RPMI7951 (cell line): ENCODE measurements around the gene PRUNE2. TPM values are rescaled to one million over a fixed set of nuclear protein-coding genes. Genes with fewer than 3 reads are reported as not detected.

Experiments used
- DNase-seq: peaks from one replicate; pipeline ENCODE4 v3.0.0-alpha.2; 2012; ENCODE audit warnings: low read depth
- total RNA-seq: library from RNA; depleted of rRNA; stranded (reverse); fragments of >200 nt; shearing (Covaris generic); gene quantifications from 2 replicates; pipeline ENCODE4 v1.2.3, GENCODE V29; 2014

PRUNE2 gene
- total RNA-seq, 1 experiment from 2014 or later, result 0.12 TPM

GRCh38 chr9:76697554-76697953, 208.4 kb downstream of the PRUNE2 start:
- no peak for DNase-seq

- no peak for DNase-seq
These were observed 208.8 kb downstream of the PRUNE2 start for GRCh38 chr9:76697081-76697480.

DNA sequence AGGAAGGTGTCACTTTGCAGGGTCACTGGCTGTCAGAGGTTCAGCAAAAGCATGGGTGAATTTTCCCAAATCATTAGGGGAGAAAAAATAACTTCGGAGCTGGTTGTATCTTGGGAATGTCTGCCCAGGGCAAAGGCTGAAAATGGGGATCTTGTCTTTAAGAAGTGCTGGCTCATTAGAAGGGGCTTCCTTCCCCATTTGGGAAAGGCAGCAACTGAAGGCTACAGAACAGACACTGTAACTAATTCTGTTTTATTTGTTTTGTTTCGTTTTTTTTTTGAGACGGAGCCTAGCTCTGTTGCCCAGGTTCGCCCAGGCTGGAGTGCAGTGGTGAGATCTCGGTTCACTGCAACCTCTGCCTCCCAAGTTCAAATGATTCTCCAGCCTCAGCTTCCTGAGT, 212.0 kb downstream of the PRUNE2 start:
- DNase-seq, result no peak

DNA sequence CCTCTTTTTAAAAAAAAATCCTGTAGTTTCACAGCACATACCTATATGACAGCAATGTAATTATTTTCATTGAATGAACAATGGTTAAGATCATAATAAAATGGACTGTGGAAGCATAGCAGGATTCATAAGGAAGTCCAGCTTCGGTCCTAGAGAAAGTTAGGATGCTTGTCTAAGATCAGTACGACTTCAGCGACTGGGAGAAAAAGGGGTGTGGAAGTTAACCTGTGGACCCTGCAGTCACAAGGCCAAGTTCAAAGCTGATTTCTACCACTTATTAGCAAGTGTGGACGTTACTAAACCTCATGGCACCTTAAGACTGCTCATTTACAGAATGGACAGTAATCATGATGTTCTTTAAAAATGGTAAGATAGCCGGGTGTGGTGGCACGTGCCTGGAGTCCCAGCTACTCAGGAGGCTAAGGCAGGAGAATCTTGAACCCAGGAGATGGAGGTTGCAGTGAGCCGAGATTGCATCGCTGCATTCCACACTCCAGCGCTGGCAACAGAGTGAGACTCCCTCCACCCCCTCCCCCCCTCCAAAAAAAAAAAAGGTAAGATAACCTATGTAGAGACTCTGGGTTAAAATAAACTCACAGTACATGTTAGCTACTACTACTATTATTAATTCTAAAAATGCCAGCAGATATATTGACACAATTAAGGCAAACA, 213.3 kb downstream of the PRUNE2 start:
- DNase-seq, result no peak

- DNase-seq, result no peak
These were observed 214.2 kb downstream of the PRUNE2 start for GRCh38 chr9:76691517-76692313.

GRCh38 chr9:76690973-76691370, 214.9 kb downstream of the PRUNE2 start:
- no peak for DNase-seq

DNA sequence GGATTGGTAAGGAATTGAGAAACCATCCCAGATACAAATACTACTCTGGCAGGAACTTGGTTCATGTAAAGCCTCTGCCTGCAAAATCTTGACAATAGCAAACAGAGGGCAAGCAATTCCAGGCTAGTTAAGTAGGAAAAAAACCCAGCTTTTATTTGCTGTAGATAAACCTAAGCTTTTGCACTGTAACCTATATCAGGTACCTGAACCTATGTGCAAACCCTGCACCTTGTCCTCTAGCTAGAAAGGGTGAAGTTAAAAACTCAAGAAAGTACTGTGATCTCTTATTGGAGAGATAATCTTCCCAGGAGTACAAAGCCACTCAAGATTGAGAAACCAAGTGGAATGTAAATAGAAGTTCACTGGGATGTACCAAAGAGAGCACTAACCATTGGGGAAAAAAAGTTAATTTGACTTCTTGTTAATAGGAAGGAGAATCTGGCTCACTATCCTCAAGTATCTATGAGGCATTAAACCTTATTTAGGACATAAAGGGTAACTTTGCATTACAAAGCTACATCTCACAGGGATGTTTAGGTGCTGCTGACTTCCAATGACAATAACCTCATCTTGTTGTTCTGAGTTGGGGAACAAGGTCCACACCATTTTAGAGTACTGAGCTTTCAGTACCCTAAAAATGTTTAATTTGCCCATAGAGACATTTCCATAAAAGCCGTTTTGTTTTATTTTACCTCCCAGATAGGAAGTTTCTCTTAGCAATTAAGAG, 215.5 kb downstream of the PRUNE2 start:
- DNase-seq, result no peak

- DNase-seq, result no peak
These were observed 217.3 kb downstream of the PRUNE2 start for GRCh38 chr9:76688471-76689238.

DNA sequence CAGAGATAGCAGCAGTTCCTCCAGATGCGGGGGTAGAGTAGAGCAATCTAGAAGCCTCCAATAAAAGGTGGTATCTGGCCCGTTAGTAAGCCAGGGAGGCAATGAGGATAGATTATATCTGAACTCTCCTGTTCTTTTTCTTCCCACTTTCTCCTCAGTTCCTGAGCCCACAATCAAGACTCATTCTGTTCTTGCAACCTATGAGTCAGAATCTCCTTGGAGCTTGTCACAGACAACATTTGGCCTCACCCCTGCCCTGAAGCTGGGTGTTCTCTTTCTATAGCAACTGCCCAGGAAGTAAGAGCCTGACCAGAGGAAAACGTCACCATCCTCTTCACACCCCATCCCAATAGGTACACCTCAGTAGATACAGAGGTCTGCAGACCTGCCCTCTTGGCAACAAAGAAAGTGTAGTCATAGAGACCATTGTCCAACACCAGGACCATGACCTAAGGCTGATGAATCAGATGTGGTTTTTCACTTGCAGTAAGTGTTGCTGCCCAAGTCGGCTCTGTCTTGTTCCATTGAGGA, 218.0 kb downstream of the PRUNE2 start:
- peak; percentile 80 for DNase-seq

GRCh38 chr9:76686756-76687155, 219.2 kb downstream of the PRUNE2 start:
- DNase-seq, result no peak

DNA sequence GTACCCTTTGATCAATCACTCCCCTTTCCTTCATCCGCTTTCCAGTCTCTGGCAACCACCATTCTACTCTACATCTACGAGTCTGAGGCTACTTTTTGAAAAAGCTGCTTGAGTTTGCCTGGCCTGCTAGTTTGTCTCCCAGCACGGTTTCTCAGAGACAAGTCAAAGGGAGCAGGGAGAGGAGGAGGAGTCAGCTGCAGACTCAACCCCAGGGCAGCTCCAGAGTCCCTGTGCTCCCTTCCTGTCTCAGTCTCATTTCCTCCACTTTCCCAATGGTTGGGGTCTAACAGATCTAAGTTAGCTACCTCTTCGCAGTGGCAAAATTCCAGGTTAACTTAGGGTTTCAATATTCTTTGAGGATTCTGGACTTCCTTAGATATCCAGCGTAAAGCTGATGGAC, 221.7 kb downstream of the PRUNE2 start:
- DNase-seq, result no peak

DNA sequence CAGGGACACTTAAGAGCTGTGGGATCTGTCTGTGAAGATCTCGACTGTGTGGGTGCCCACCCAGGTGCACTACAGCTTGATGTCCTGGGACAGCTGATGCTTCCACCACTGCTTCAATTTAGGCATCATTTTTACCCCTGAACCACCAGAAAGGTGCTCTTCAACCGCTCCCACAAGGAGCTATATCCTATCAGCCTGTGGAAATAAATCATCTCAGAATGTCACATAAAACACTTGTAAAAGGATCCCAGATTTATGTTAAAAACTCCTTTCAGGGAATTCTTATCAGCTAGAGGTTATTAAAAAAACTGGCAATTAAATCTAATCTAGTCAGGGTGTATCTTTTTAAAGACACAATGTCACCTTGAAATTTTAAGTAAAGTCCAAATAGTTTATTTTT, 224.4 kb downstream of the PRUNE2 start:
- DNase-seq, result no peak

GRCh38 chr9:76680716-76681425, 225.0 kb downstream of the PRUNE2 start:
- peak; percentile 37 for DNase-seq

DNA sequence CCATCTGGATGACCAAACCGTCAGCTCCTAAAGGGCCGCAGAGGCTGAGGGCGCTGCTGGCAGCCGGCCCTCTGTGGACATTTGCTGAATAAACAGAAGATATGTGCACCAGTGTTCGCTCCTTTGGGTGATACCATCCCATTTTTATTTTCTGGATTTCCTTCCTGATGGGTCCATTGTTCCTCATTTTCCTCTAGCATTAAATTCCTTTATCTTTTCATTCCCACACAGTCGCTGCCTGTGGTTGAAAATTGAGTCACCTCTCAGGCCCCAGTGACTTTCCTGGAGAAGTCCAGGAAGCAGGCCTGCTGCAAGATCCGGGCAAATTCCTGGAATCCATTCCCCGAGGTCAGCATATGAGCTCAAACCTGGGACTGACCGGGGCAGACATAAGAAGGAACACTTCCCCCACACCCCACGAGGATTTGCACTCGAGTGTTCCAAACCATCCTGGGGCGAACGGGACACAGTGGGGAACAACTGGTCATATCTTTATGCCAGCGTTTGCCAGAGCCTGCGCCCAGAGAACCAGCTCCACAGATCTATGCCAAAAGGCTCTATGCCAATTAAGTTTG, 228.3 kb downstream of the PRUNE2 start:
- peak; percentile 69 for DNase-seq

DNA sequence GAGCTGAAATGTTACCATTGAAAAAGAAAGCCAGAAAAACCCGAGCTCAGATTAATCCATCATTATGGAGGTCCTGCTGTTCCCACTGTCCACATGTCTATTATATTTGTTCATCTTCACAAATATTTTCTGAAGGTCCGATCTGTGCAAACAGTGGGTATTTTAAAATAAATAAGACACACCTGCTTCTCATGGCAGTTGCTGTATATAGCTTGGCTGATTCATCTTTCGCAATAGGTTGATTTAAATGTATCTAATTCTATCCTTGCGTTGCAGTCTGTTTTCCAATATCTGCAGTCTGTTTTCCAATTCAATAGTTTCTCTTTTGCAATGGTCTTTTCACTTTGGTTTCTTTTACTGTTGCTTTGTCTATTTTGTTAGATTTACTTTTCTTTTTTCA, 229.1 kb downstream of the PRUNE2 start:
- no peak for DNase-seq

GRCh38 chr9:76667521-76667957, 238.4 kb downstream of the PRUNE2 start:
- DNase-seq, result no peak

GRCh38 chr9:76665966-76666365, 239.9 kb downstream of the PRUNE2 start:
- peak; percentile 73 for DNase-seq

- DNase-seq, result no peak
These were observed 240.5 kb downstream of the PRUNE2 start for GRCh38 chr9:76665458-76665857.

GRCh38 chr9:76664120-76664519, 241.8 kb downstream of the PRUNE2 start:
- no peak for DNase-seq

GRCh38 chr9:76662476-76663281, 243.2 kb downstream of the PRUNE2 start:
- DNase-seq, result no peak
